Activated T-helper 2 cell treated with anti-CD3 and anti-CD28 coated beads, Interferon-gamma antibody, Interleukin-2, Interleukin-4, amounts not matched to agents 10 μg/mL and 5 μg/mL and 100 μg/mL, durations not matched to agents 14 hours and 24 hours and 36 hours (primary cell): ENCODE data around the gene ASB6. TPM values are rescaled to one million over a fixed set of nuclear protein-coding genes. Genes with fewer than 3 reads are reported as not detected.
"Not testable (repeated sequence)": the region's sequence is repeated elsewhere in the genome, so short reads cannot be mapped to it uniquely, and the experiment has no call there.

ENCODE experiments used
- DNase-seq: peaks from one replicate; pipeline ENCODE4 v3.0.0; 2021; ENCODE audit warnings: low spot score
- H3K27ac Mint-ChIP-seq: one replicate; pipeline ENCODE4 v1.8.0; 2021; ENCODE audit warnings: mixed read lengths
- H3K27me3 Mint-ChIP-seq: one replicate; pipeline ENCODE4 v1.8.0; 2021; ENCODE audit warnings: low read depth, mixed read lengths
- H3K36me3 Mint-ChIP-seq: one replicate; pipeline ENCODE4 v1.8.0; 2021; ENCODE audit warnings: low read depth, mixed read lengths
- H3K4me1 Mint-ChIP-seq: one replicate; pipeline ENCODE4 v1.8.0; 2021; ENCODE audit warnings: low read depth, mixed read lengths
- H3K4me3 Mint-ChIP-seq: one replicate; pipeline ENCODE4 v1.8.0; 2021; ENCODE audit warnings: low read depth, mild to moderate bottlenecking, moderate library complexity, mixed read lengths
- H3K9me3 Mint-ChIP-seq: one replicate; pipeline ENCODE4 v1.8.0; 2021; ENCODE audit warnings: mixed read lengths
- intact Hi-C: fragments of 100-400 bp; cut with micrococcal nuclease; formaldehyde crosslinking; loops from one replicate; pipeline ENCODE4 v1.15.1; 2023
- total RNA-seq: library from RNA; stranded (reverse); gene quantifications from 2 replicates; pipeline ENCODE4 v1.2.3, GENCODE V29; 2022

ASB6 gene
- total RNA-seq, 1 donor from 2014 or later, result 21.4 TPM

DNA sequence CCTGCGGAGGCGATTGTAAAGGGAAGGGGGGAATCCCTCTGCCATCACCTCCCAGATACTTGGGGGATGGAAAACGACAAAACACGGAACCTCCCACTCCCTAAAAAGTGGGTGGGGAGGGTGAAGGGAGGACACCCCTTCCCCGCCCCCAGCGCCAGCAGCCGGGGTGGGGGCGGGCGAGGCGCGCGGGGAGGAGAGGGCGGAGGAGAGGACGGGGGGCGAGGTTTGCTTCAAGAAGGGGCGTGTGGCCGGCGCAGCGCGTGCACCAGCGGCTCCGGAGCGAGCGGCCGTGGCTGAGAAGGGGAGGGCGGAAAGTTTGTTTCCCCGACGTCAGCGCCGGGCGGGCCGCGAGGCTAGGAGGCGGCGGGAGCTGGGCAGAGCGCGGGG lies 23.4 kb upstream of the ASB6 start, which contains the start of gene PRRX2:
PRRX2 (plus strand) TSS at position 259 of the 387 bp plus-strand sequence. CDS start 221 bp downstream, outside the sequence.
- DNase-seq, result peak; percentile 32
- H3K4me1 Mint-ChIP-seq, result peaks cover 5% of the 10 kb centered on the region
- intact Hi-C loops, result no loop called here
- H3K9me3 Mint-ChIP-seq, result no peaks in the 10 kb centered on the region
- peak within 1 kb of the TSS; percentile 72 for H3K4me3 Mint-ChIP-seq
- H3K27me3 Mint-ChIP-seq, result peaks cover 25% of the 10 kb centered on the region
- H3K36me3 Mint-ChIP-seq, result no peaks in the 10 kb centered on the region
- no peak within 1 kb of the TSS for H3K27ac Mint-ChIP-seq

DNA sequence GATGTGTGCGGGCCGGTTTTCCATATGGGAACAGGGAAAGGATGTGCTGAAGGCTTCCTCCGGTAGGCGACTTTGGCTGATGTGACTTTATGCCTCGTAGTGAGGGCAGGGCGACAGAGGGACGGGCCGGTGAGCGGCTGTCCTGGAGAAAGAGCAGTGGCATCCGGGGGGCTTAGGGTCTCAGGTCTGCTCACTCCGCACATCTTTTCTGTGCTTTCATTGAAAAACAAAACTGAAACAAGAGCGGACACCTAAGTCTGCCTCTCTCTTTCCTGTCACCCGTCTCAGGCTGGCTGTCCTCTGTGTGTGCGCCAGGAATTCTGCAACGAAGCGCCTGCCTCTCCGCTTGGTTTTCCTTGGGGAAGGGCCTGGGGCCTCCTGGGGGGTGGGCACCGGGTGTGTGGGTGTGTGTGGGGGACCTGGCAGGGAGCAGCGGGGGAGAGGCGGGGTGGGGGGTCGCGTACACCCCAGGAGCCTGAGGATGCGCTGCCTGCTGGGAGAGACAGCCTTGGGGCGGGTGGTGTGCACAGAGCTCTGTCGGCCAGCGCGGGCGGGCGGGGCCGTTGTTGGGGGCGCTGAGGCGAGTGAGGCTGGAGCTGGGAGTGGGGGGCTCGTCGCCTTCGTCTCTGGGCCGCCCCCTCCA lies 22.9 kb upstream of the ASB6 start:
- H3K9me3 Mint-ChIP-seq, result no peaks in the 10 kb centered on the region
- intact Hi-C loops, result no loop called here

DNA sequence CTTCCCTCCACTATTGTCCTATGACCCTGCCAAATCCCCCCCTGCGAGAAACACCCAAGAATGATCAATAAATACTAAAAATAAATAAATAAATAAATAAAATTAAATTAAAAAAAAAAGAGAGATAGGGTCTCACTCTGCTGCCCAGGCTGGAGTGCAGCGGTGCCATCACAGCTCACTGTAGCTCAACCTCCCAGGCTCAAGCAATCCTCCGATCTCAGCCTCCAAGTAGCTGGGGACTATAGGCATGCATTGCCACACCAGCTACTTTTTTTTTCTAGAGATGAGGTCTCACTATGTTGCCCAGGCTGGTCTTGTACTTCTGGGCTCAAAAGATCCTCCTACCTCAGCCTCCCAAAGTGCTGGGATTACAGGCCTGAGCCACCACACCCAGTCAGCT lies 20.3 kb upstream of the ASB6 start:
- H3K4me3 Mint-ChIP-seq, H3K9me3 Mint-ChIP-seq, H3K36me3 Mint-ChIP-seq, intact Hi-C loops, DNase-seq, H3K4me1 Mint-ChIP-seq, H3K27ac Mint-ChIP-seq: not testable (repeated sequence)
- H3K27me3 Mint-ChIP-seq, result peaks cover 22% of the 10 kb centered on the region

More for the DNA sequence above, 22.9 kb upstream of the ASB6 start:
- Mint-ChIP-seq H3K27me3 (peaks cover 25% of the 10 kb centered on the region), H3K4me3 (peak overlapping the region; percentile 72), H3K36me3 (no peaks in the 10 kb centered on the region), H3K27ac (no peak overlapping the region), H3K4me1 (peaks cover 5% of the 10 kb centered on the region)
- no peak for DNase-seq

DNA sequence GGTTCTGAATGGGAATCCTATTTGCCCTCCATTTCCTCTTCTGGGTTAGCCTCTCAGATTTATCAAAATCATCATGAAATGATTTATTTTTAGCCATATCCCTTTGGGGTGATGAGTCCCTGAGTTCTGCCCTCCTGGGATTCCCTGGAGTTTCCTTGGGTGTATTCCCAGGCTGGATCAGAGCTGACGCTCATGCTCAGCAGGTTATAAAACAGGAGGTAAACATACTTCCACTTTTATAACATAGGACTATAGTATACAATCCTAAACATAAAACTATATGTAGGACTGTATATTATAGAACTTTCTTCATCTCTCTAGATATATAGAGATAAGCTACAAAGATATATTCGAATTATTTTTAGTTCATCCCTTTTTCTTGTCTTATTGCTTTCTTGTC lies 19.1 kb upstream of the ASB6 start:
- Mint-ChIP-seq H3K36me3 (no peaks in the 10 kb centered on the region), H3K9me3 (no peaks in the 10 kb centered on the region)

DNA sequence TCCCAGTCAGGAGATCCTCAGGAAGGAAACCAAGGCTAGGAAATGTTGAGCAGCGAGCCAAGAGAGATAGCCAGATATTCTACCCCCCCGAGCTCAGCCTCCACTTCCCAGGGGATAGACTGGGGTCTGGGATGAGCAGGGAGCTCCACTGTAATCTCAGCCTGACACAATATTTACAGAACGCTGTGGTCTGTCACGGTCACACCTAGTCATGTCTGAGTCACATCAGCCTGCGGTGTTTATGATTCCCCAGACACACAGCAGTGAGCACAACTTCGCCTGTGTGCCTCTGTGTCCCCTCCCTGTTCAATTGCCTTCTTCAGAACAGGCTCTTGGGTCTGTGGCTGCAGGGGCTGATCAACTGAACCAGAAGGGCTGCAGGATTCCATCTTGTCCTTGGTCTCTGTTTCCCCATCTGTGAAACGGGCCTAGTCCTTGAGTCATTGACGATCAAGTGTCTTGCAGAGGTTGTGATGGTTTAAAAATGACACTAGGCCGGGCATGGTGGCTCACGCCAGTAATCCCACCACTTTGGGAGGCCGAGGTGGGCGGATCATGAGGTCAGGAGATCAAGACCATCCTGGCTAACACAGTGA lies 14.9 kb upstream of the ASB6 start:
- Mint-ChIP-seq H3K36me3 (no peaks in the 10 kb centered on the region), H3K27me3 (peaks cover 11% of the 10 kb centered on the region), H3K27ac (no peak overlapping the region), H3K9me3 (no peaks in the 10 kb centered on the region), H3K4me3 (no peak overlapping the region), H3K4me1 (no peaks in the 10 kb centered on the region)
- no peak for DNase-seq
- intact Hi-C loops, result no loop called here

More for the DNA sequence above, 19.1 kb upstream of the ASB6 start:
- Mint-ChIP-seq H3K27me3 (peaks cover 18% of the 10 kb centered on the region), H3K4me3 (no peak overlapping the region), H3K27ac (no peak overlapping the region), H3K4me1 (peaks cover 3% of the 10 kb centered on the region)
- DNase-seq, result no peak
- intact Hi-C loops, result no loop called here

DNA sequence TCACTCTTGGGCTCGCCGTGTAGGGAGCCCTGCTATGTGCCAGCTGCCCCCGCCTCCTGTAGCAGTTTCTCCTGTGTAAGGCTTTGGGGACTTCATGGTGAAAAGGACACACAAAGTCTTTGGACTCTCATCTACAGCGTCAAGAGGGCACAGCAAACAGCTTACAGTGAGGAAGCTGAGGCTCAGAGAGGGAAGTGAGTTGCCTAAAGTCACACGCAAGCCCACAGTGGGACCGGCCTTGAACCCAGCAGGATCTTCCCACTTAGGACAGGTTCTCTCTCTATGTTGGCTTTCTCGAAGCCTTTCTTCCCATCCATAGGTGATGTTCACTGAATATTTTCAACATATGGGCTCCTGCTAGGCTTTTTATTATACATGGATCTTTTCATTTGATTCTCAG lies 13.7 kb upstream of the ASB6 start:
- Mint-ChIP-seq H3K9me3 (no peaks in the 10 kb centered on the region), H3K27ac (no peak overlapping the region), H3K4me3 (no peak overlapping the region), H3K4me1 (no peaks in the 10 kb centered on the region), H3K27me3 (peaks cover 3% of the 10 kb centered on the region), H3K36me3 (no peaks in the 10 kb centered on the region)
- DNase-seq, result no peak
- intact Hi-C loops, result no loop called here

DNA sequence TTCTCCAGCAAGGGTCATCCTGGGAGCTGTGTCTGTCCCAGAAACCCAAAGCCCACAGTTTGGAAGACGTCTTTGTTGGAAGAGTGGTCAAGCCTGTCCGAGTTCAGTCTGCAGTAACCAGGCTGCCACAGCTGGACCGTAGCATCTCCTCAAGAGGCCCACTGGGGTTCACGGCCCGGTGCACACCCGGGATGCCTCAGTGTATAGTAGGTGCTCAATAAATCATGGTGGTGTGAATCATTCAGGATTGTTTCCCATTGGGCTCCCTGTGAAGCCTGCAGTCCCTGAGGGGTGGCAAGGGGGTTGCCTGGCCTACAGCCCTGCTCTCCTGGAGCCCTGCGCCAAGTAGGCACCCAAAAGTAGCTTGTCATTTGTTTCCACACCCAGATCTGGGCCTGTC lies 13.2 kb upstream of the ASB6 start:
- intact Hi-C loops, result no loop called here

DNA sequence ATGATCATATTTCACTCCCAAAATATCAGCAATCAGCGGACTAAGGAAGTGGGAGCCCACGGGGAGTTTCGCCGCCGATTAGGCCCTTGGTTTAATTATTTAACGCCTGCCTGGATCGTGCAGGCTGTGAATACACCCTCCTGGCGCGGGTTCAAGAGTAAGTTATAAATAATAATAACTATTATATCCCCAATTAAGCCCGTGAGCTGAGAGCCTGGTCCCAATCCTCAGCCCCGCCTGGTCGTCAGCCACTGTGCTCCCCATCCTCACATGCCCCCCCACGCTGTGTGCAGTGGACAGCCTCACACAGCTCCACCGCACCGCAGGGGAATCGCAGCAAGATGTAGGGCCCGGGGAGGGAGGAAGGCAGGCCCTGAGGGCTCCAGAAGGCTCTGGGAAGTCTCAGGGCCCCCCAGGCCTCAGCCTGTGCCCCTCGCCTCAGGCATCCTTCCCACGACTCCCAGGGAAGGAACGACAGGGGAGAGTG lies 12.6 kb upstream of the ASB6 start:
- Mint-ChIP-seq H3K36me3 (no peaks in the 10 kb centered on the region), H3K27me3 (peaks cover 3% of the 10 kb centered on the region)

More for the DNA sequence above, 13.2 kb upstream of the ASB6 start:
- H3K4me3 Mint-ChIP-seq, result no peak overlapping the region
- H3K27ac Mint-ChIP-seq, result no peak overlapping the region
- DNase-seq, result no peak
- no peaks in the 10 kb centered on the region for H3K36me3 Mint-ChIP-seq
- no peaks in the 10 kb centered on the region for H3K9me3 Mint-ChIP-seq
- H3K27me3 Mint-ChIP-seq, result peaks cover 3% of the 10 kb centered on the region
- no peaks in the 10 kb centered on the region for H3K4me1 Mint-ChIP-seq

DNA sequence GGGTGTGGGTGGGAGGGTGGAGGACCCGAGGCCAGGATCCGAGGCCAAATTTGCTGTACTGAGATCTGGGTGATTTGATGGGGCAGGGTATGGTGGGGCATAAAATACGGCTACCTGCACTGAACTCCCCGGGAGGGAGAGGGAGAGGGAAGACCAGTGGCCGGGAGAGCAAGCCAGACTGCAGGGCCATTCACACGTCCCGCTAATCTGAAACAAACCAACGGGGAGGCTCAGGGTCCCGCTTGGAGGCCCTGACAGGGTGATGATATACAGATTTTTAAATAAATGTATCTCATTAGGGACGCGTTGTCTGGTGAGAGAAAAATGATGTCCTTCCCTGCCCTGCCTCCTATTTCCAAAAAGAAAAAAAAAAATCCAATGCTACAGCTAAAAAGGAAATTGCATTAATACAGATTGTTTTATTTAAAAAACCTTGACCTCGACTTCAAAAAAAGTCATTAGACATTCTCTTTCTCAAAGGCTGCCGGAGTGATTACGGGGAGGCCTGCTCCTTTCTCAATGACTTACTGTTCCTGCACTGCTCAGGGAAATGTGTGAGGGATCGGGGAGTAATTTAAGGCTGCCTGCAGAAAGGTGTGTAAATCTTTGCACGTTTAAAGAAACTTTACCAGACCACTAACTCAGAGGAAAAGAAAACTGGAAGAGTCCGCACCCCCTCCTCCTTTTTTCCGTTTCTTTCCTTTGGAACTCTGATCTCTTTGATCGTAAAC lies 12.0 kb upstream of the ASB6 start:
- H3K4me1 Mint-ChIP-seq, result no peaks in the 10 kb centered on the region
- no peak overlapping the region for H3K4me3 Mint-ChIP-seq
- no peaks in the 10 kb centered on the region for H3K9me3 Mint-ChIP-seq

More for the DNA sequence above, 12.6 kb upstream of the ASB6 start:
- Mint-ChIP-seq H3K4me3 (no peak overlapping the region), H3K4me1 (no peaks in the 10 kb centered on the region), H3K9me3 (no peaks in the 10 kb centered on the region), H3K27ac (no peak overlapping the region)
- intact Hi-C loops, result no loop called here
- no peak for DNase-seq

DNA sequence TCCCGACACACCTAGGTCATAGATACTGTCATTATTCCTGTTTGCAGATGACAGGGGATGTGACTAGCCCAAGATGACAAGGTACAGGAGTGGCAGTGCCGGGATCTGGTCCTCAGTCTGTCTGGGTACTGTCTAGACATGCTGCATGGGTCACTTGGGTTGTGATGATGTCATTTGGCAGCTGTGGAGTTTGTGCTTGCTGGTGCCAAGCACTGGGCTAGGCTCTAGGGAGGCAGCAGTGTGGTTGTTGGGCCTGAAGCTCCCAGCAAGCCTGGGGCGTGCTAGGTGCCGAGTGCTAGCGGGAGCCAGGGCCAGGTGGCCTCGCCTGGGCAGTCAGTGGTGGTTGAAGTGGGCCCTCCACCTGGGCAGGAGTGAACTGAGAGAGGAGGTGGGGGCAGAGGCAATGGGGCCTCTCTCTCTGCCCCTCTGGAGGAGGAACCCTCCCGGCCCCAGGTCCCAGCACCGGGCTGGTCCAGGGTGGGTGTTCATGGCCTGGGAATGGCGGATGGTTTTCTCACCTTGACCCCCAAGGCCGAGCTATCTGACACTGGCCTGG lies 8.8 kb upstream of the ASB6 start:
- no peak overlapping the region for H3K4me3 Mint-ChIP-seq
- H3K9me3 Mint-ChIP-seq, result no peaks in the 10 kb centered on the region
- no peak overlapping the region for H3K27ac Mint-ChIP-seq
- no peak for DNase-seq
- intact Hi-C loops, result no loop called here
- peaks cover 1% of the 10 kb centered on the region for H3K27me3 Mint-ChIP-seq
- H3K4me1 Mint-ChIP-seq, result no peaks in the 10 kb centered on the region
- no peaks in the 10 kb centered on the region for H3K36me3 Mint-ChIP-seq

More for the DNA sequence above, 12.0 kb upstream of the ASB6 start:
- Mint-ChIP-seq H3K36me3 (no peaks in the 10 kb centered on the region), H3K27me3 (peaks cover 3% of the 10 kb centered on the region), H3K27ac (no peak overlapping the region)
- DNase-seq, result no peak
- intact Hi-C loops, result no loop called here

DNA sequence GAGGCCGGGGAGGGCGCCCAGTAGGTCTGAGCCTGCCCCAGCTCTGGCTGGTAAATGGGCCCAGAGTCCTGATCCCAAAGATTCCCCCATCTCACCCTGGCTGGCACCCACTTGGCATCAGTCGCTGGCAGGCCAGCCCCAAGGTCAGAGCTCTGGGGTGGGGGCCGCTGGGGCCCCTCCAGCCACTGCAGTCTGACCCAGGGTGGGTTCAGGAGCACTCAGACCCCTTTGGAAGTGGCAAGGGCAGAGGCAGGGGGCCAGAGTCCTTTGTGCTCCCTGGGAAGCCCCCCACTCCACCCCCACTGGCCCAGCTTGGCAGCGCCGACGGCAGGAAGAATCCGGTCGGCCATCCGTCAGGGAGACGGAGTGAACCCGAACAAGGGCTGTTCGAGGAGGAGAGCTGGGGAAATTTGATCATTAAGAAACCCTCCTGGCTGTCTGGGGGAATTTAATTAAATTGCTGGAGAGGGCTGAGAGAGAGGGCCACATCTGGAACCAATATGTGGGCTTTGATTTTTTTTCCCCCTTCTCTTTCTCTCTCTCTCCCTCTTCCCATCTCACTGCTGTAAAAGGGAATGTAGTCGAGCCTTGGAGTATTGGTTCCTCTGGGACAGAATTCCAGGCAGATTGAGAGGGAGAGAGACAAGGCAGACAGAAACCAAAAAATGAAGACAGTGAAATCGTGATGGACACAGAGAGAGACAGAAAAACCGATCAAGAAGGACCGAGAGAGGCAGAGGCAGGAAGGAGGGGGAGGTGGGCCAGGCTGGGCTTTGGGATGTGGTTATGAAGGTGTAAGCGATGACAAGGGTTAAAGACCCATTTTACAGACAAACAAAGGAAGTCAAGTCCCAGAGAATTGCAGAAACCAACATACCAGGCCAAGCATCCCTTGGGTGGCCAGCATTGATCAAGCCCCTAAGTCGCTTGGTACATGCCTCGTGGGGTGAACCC lies 8.1 kb upstream of the ASB6 start:
- DNase-seq, result no peak
- H3K4me3 Mint-ChIP-seq, result no peak overlapping the region
- intact Hi-C loops, result no loop called here
- H3K4me1 Mint-ChIP-seq, result no peaks in the 10 kb centered on the region
- H3K36me3 Mint-ChIP-seq, result no peaks in the 10 kb centered on the region
- H3K27me3 Mint-ChIP-seq, result peaks cover 1% of the 10 kb centered on the region
- H3K27ac Mint-ChIP-seq, result no peak overlapping the region
- H3K9me3 Mint-ChIP-seq, result no peaks in the 10 kb centered on the region

DNA sequence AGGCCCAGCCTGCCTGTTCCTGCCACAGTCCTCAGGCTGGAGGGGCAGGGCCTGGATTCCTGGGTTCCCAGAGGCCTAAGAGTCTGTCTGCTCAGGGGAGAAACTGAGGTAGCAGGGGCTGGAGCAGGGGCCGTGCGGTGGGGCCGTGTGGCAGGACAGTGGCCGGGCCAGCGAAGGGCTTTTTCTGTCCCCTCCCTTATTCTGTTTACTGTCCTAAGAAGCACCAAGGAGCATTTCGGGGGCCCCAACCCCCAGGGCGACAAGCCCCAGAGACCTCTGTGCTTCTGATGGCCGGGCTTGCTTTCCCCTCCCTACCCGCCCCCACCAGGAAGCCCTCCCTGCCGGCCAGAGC lies 6.8 kb upstream of the ASB6 start:
- no peaks in the 10 kb centered on the region for H3K4me1 Mint-ChIP-seq
- no peak for DNase-seq
- no peak overlapping the region for H3K4me3 Mint-ChIP-seq
- no peaks in the 10 kb centered on the region for H3K9me3 Mint-ChIP-seq
- intact Hi-C loops, result no loop called here
- no peaks in the 10 kb centered on the region for H3K36me3 Mint-ChIP-seq
- no peak overlapping the region for H3K27ac Mint-ChIP-seq
- H3K27me3 Mint-ChIP-seq, result no peaks in the 10 kb centered on the region
